Right renal cortex interstitium (tissue), 3 donors: ENCODE data around the gene RASGRF2. TPM values are rescaled to one million over a fixed set of nuclear protein-coding genes. Genes with fewer than 3 reads are reported as not detected.

Experiments used
- DNase-seq, 3 donors: peaks; one replicate each; pipeline ENCODE4 v3.0.0-alpha.2; 2013; ENCODE audit warnings: low read depth in 3 of 3, low spot score in 2 of 3
- polyA plus RNA-seq, 3 donors: library from polyadenylated mRNA; unstranded; fragments of 120-200 nt; gene quantifications; one replicate each; pipeline ENCODE4 v1.2.1, GENCODE V29; 2013; ENCODE audit not compliant: insufficient read length in 3 of 3

Gene RASGRF2
- polyA plus RNA-seq, 3 donors, result 1.6 to 2.3 (median 1.8) TPM

GRCh38 chr5:80937584-80938356, 22.4 kb upstream of the RASGRF2 start:
- DNase-seq, result peak in 1 of 3 donors; percentile 41

- DNase-seq, result no peak
Observed at GRCh38 chr5:80941496-80941895, 18.7 kb upstream of the RASGRF2 start.

GRCh38 chr5:80951366-80951765, 8.8 kb upstream of the RASGRF2 start:
- DNase-seq, result no peak

GRCh38 chr5:80953587-80953986, 6.6 kb upstream of the RASGRF2 start:
- DNase-seq, result no peak

- no peak for DNase-seq
Observed at GRCh38 chr5:80955082-80955590, 5.0 kb upstream of the RASGRF2 start.

- no peak for DNase-seq
Observed at GRCh38 chr5:80956272-80956671, 3.9 kb upstream of the RASGRF2 start.

GRCh38 chr5:80957031-80957761, 3.0 kb upstream of the RASGRF2 start:
- no peak for DNase-seq

- DNase-seq, result no peak
Observed at GRCh38 chr5:80958616-80959015, 1.5 kb upstream of the RASGRF2 start.

GRCh38 chr5:80959138-80959537, 1.0 kb upstream of the RASGRF2 start:
- no peak for DNase-seq

- no peak for DNase-seq
Observed at GRCh38 chr5:80960531-80961375, 590 bp downstream of the RASGRF2 start.

- no peak for DNase-seq
Observed at GRCh38 chr5:80961376-80962281, 1.5 kb downstream of the RASGRF2 start.

- DNase-seq, result no peak
Observed at GRCh38 chr5:80962630-80963520, 2.7 kb downstream of the RASGRF2 start.

GRCh38 chr5:80963521-80963895, 3.3 kb downstream of the RASGRF2 start:
- DNase-seq, result no peak

- DNase-seq, result no peak
Observed at GRCh38 chr5:80963966-80964481, 3.9 kb downstream of the RASGRF2 start.

GRCh38 chr5:80964491-80964890, 4.3 kb downstream of the RASGRF2 start:
- DNase-seq, result no peak

- no peak for DNase-seq
Observed at GRCh38 chr5:80964919-80965318, 4.8 kb downstream of the RASGRF2 start.

GRCh38 chr5:80967500-80968181, 7.5 kb downstream of the RASGRF2 start:
- DNase-seq, result no peak

- DNase-seq, result no peak
Observed at GRCh38 chr5:80973027-80973426, 12.9 kb downstream of the RASGRF2 start.
